IPS-NIHi7 (cell line): ENCODE measurements around the gene SERGEF.

Experiments
- DNase-seq: peaks from one replicate; pipeline ENCODE4 v3.0.0; 2012; ENCODE audit warnings: mixed read lengths; ENCODE audit errors: extremely low spot score

The SERGEF gene

DNA sequence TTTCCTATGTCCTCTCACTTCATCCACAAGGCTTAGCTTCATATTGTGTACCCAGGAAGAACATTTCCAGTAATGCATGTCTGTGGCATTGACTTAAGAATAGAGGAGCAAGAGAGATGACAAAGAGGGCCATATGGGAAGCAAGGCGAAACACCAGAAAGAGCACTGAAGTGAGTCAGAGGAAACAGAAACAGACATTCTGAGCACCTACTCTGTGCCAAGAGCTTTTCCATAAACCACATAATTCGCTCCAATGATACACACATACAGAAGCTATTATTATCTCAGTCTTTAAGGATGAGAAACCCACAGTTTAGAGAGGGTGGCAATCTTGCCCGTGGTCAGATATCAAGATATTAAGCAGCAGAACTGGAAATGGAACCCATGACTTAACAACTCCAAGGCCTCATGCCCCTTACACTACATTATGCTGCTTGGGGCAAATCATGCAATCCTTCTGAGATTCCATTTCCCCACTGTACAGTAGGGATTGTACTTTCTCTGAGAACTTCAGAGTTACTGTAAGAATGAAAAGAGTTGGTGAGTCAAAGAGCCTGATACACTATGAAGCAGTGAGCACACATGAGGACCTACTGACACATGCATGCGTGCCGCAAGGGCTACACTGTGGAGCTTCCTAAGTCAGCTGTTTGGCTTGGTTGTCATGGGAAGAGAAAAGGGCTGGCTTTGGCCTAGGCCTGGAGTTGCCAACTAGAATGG is 151.7 kb downstream of the SERGEF start:
- DNase-seq: no peak

GRCh38 chr11:17859552-17859951 is 153.3 kb downstream of the SERGEF start:
- no peak for DNase-seq

GRCh38 chr11:17855531-17856290 is 157.1 kb downstream of the SERGEF start:
- DNase-seq: no peak

DNA sequence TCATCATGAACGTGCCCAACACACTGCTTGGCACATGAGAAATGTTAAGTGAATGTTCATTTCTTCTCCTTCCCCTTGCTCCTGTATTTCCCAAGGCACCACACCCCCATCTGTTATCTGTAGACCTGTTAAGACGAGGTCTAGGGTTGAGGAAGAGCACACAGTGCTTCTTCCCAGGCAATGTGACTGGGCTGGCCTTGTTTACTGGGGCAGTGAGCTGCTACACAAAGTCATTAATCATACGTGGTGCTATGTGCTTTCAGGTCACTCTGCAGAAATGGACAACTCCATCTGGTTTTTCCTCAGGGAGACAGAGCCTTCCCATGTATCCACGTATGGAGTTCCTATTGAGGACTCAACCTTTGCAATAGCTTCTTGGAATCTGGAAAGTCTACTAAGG is 159.6 kb downstream of the SERGEF start:
- no peak for DNase-seq

- DNase-seq: no peak
Measured at GRCh38 chr11:17852246-17852645, 160.6 kb downstream of the SERGEF start.

DNA sequence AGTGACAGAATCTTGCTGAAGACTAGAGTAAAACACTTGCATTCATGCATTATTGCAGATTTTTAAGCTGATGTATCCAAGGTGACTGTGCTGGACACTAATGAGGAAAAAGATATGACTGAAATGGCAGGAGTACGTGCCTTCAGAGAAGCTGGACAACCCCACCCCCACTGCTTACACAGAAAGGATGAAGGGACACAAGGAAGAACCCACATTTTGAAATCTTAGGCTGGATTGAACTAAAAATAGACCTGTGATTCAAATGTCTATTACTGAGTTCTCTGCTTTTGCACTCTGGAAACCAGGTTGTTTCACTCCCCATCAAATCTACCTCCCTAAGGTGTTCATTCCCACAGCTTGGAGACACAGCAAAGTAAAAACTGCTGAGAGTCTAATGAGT is 161.2 kb downstream of the SERGEF start:
- DNase-seq: no peak

GRCh38 chr11:17850336-17850735 is 162.5 kb downstream of the SERGEF start:
- DNase-seq: no peak

DNA sequence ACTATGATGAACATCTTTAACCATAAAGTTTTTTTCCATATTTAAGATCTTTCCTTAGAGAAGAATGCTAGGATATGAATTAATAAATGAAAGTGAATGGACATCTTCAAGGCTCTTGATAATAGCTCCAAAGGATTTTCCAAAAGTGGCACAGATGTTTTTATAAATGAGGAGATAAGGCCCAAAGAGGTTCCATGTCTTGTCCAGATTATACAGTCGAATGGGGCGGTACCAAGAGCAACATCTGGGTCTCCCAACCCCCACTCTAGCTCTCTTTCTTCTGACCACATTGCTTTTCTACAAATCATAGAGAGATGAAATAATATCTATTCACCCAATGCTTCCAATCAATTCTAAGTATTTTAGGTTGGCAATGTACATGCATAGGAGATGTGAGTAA is 164.1 kb downstream of the SERGEF start:
- DNase-seq: no peak

GRCh38 chr11:17846852-17847453 is 165.9 kb downstream of the SERGEF start:
- DNase-seq: no peak

DNA sequence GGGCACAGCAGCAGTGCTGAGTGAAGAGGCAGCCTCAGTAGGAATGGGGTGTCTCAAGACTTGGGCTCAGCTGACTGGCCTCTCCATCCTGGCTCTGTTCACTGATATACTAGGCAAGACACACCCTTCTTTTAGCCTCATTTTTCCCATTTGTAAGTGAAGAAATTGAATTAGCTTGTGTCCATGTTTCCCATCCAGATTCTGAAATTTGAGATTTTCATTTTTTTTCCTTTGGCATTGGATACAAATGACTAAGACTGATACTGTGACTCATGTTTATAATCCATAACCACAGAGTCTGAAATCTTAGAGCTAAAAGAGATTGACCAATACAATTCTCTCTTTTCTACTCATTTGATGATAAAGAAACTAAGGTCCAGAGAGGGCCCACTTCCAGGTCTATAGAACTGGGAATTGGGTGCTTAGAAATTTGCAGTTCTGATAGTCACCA is 167.4 kb downstream of the SERGEF start:
- no peak for DNase-seq

DNA sequence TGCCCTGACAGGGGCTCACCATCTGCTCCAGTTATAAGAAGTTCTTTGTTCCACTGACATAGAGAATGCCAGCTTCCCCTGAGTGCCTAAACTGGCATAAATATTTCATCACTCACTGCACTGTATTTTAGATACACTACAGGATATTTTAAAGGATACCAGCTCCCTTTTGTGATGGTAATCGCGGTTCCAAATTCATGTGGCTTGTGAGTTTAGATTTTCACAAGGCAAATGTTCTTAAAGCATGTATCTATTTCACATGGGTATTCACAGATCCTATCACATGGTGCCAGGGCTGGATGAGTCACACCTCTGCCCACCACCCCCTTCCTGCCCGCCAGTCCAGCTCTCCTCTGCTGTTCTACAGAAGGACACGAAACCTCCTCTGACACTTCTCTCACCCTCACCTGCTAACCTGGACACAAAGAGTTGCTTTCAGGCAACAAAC is 172.7 kb downstream of the SERGEF start:
- DNase-seq: no peak

DNA sequence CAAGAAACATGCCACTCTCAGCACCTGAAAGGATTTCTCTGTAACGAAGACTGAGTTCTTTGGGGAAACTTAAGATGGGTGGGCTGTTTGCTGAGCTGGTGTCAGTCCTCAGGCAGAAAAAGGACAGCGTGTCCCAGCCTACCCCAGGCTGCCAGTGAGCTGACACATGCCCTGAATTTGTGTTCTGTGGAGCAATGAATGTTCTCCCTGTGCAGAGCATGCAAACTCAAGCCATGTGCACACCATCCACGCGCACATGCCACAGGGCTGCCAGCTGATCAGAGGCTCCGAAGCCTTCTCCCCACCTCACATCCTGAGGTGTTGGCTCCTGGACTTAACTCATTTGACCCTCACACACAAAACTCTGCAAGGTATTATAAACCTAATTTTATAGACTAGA is 173.4 kb downstream of the SERGEF start:
- no peak for DNase-seq

GRCh38 chr11:17838102-17838501 is 174.7 kb downstream of the SERGEF start:
- DNase-seq: no peak

GRCh38 chr11:17831883-17832282 is 181.0 kb downstream of the SERGEF start:
- DNase-seq: no peak

GRCh38 chr11:17831228-17831627 is 181.6 kb downstream of the SERGEF start:
- no peak for DNase-seq

DNA sequence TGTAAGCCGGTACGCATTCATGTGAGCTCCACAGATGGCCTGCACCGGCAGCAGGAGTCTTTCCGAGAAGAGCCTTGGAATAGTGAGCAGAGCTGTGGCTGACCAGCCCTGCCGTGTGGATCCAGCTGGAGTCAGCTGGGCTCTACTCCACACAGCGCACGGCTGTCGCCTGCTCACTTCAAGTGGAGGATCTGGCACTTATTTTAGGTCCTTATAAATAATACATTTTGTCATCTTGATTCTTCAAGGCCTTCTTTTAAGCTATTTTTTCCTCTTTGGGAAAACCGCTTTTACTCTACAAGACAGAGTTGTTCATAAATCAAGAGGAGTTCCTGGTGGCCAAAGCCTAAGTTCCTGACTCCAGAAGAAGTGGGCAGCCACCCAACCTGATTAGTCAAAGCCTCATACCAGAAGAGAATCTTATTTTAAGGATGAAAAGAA is 184.5 kb downstream of the SERGEF start:
- no peak for DNase-seq

GRCh38 chr11:17827006-17827405 is 185.8 kb downstream of the SERGEF start:
- DNase-seq: peak; percentile 69

DNA sequence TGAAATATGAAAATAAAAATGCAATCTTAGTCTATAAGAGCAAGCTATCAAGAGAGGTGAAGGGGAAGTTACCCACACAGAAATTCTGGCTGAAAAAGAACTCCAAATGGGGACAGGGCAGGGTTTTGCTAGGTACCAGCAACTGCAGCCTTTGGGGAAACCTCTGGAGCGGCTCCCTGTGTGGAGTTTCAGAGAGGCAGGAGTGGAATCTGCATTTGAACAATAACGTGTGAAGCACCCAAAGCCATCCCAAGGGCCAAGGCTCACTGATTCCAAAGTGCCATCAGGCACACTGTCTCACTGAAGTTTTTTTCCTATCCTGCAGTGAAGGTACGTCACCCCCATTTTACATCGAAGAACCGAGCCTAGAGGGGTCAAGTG is 190.5 kb downstream of the SERGEF start:
- DNase-seq: peak; percentile 31

- DNase-seq: no peak
Measured at GRCh38 chr11:17821648-17822400, 191.0 kb downstream of the SERGEF start.

DNA sequence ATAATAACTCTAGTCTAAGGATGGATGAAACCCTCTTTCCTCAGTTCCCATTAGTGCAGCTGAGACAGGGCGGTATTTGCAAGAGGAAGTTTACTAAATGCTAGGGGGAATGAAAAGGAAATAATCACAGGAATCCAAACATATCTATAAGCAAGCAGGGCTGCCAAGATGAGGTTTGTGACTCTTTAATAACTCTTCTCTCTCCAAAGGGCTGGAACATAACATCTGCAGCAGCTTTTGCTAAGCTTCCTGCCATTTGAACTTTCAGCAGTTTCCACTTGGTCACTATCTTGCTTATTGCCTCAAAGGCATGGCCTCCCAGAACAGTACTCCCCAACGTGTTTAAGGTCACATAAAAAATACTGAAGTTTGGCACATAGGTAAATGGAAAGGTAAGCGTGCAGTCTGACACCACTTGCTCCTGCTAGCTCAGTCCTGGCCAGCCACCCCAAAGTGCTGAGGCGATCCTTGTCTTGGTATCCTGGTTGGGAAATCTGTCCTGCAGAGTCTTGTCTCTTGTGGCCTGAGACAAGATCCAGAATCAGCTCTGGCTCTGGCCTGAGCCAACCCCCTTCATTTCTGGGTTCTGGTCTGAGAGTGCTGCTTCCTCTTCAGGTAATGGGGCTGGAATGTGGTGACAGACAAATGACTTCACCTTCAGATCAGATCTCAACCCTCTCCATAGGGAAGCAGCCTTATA is 196.5 kb downstream of the SERGEF start:
- peak; percentile 24 for DNase-seq

DNA sequence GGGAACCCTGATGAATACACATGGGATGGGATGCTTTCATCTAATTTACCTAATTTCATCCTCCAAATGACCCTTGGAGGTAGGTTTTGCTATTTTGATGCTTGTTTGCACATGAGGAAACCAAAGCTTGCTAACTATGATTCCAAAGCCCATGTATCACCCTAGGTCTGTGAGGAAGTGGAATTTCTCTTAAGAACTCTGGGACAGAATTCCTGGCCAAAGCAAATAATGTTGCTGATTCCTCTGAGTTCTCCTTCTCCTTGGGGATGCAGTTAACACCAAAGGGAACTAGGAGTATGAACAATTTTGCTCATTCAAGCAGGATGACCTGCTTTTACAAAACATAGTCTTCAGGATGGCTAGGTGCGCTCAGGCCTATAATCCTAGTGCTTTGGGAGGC is 198.3 kb downstream of the SERGEF start:
- DNase-seq: no peak
